ENCODE results near the gene C1orf21. TPM values are rescaled to one million over a fixed set of nuclear protein-coding genes. Genes with fewer than 3 reads are reported as not detected.
A peak's percentile ranks its signal among the peaks of the same experiment; 100 is the strongest.

The C1orf21 gene
- polyA plus RNA-seq, 1 donor (not counting 4 experiments of a cell fraction or from before 2014, with no cell fraction given): 44.3 TPM

GRCh38 chr1:184418652-184419349 is 32.0 kb downstream of the C1orf21 start:
- Histone ChIP-seq H3K36me3 (ENCODE audit: control insufficient read depth in 2 of 2, extremely low read depth in 1 of 2, insufficient read depth in 2 of 2, low read length in 2 of 2) (peaks cover 3 to 4% of the 10 kb centered on the region in 2 experiments), H4K20me1 (ENCODE audit: control insufficient read depth, extremely low read depth, insufficient read depth, low read length) (no peaks in the 10 kb centered on the region), H3K4me1 (ENCODE audit: control insufficient read depth, extremely low read depth, insufficient read depth, low read length) (peaks cover 79% of the 10 kb centered on the region), H3K4me3 (ENCODE audit: control insufficient read depth in 2 of 3, extremely low read depth in 1 of 3, insufficient read depth in 2 of 3, low read depth in 1 of 3, low read length in 3 of 3) (no peak overlapping the region), H2AFZ (ENCODE audit: control insufficient read depth, low read length) (no peak overlapping the region), H3K9me1 (ENCODE audit: control insufficient read depth, extremely low read depth, insufficient read depth, low read length) (no peaks in the 10 kb centered on the region), H3K9me3 (ENCODE audit: control insufficient read depth, low read depth, low read length) (no peaks in the 10 kb centered on the region), H3K27ac (ENCODE audit: control insufficient read depth, insufficient read depth, low read length) (peak overlapping the region; percentile 90), H3K9ac (ENCODE audit: control insufficient read depth, extremely low read depth, insufficient read depth, low read length) (no peak overlapping the region), H3K27me3 (ENCODE audit: control insufficient read depth, extremely low read depth, insufficient read depth, low read length) (no peaks in the 10 kb centered on the region), H3K79me2 (ENCODE audit: control insufficient read depth, insufficient read depth, low read length) (peaks cover 36% of the 10 kb centered on the region), H3K4me2 (ENCODE audit: control insufficient read depth, extremely low read depth, insufficient read depth, low read depth, low read length) (peak overlapping the region; percentile 76)
- DNase-seq (ENCODE audit: low read depth, low spot score) (no peak), FAIRE-seq (no peak)
- dilution Hi-C loops (cut with MboI; ENCODE audit: extremely low pct_ligation_motif_present, low sequenced_read_pairs): no loop called here
- no peak for TF ChIP-seq CTCF (optimal IDR thresholded peaks at IDR 0.05 in 1 of 3, IDR thresholded peaks at IDR 0.05 in 1 of 3, conservative IDR thresholded peaks at IDR 0.05 in 1 of 3; ENCODE audit: extremely low read depth in 1 of 3, insufficient read depth in 2 of 3, low read length in 3 of 3)
- no peak for TF ChIP-seq EZH2 (IDR thresholded peaks at IDR 0.05; ENCODE audit: low read length)

DNA sequence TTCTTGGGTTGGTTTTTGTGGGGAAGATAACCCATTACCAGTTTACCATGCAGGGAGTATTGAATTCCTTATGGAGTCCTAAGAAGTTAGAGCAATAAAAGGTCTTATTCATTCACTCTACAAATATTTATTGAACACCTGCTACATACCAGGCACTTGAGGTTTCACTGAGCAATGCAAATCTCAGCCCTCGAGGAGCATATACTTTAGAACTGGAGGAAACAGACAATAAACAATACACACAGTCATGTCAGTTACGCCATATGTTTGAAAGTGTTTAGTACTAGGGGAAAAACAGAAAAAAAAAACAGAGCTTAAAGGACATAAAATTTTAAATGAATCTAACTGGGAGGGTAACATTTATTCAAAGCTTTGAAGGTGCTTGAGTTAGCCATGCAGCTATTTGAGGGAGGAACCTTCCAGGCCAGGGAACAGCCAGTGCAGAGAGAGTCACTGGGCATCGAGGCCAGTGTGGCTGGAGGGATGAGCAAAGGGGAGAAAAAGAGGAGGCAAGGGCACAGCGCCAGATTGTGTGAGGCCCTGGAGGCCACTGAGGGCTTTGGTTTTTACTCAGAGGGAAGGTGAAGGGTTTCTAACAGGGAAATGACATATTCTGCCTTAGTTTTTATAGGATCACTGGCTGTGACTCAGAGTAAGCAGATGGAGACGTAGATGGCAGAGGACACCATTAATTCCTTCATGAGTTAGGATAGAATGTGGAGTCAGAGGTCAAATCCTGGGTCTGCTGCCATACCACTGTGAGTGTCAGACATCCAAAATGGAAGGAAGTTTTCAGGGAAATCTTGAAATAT is 32.7 kb downstream of the C1orf21 start:
- no peak for TF ChIP-seq CTCF (optimal IDR thresholded peaks at IDR 0.05 in 1 of 3, IDR thresholded peaks at IDR 0.05 in 1 of 3, conservative IDR thresholded peaks at IDR 0.05 in 1 of 3; ENCODE audit: extremely low read depth in 1 of 3, insufficient read depth in 2 of 3, low read length in 3 of 3)
- no peak for TF ChIP-seq EZH2 (IDR thresholded peaks at IDR 0.05; ENCODE audit: low read length)
- no peaks in the 10 kb centered on the region for H3K27me3 ChIP-seq (ENCODE audit: control insufficient read depth, extremely low read depth, insufficient read depth, low read length)
- dilution Hi-C loops (cut with MboI; ENCODE audit: extremely low pct_ligation_motif_present, low sequenced_read_pairs): no loop called here
- peak overlapping the region in 2 of 3 experiments; percentile 18 to 49 for H3K4me3 ChIP-seq (ENCODE audit: control insufficient read depth in 2 of 3, extremely low read depth in 1 of 3, insufficient read depth in 2 of 3, low read depth in 1 of 3, low read length in 3 of 3)
- no peak for DNase-seq (ENCODE audit: low read depth, low spot score)
- H3K9me1 ChIP-seq (ENCODE audit: control insufficient read depth, extremely low read depth, insufficient read depth, low read length): no peaks in the 10 kb centered on the region
- no peaks in the 10 kb centered on the region for H4K20me1 ChIP-seq (ENCODE audit: control insufficient read depth, extremely low read depth, insufficient read depth, low read length)
- H3K27ac ChIP-seq (ENCODE audit: control insufficient read depth, insufficient read depth, low read length): peak overlapping the region; percentile 90
- peak overlapping the region; percentile 69 for H3K9ac ChIP-seq (ENCODE audit: control insufficient read depth, extremely low read depth, insufficient read depth, low read length)
- peak overlapping the region; percentile 76 for H3K4me2 ChIP-seq (ENCODE audit: control insufficient read depth, extremely low read depth, insufficient read depth, low read depth, low read length)
- H2AFZ ChIP-seq (ENCODE audit: control insufficient read depth, low read length): peak overlapping the region; percentile 29
- peaks cover 0 to 4% of the 10 kb centered on the region in 2 experiments for H3K36me3 ChIP-seq (ENCODE audit: control insufficient read depth in 2 of 2, extremely low read depth in 1 of 2, insufficient read depth in 2 of 2, low read length in 2 of 2)
- peaks cover 87% of the 10 kb centered on the region for H3K4me1 ChIP-seq (ENCODE audit: control insufficient read depth, extremely low read depth, insufficient read depth, low read length)
- peaks cover 36% of the 10 kb centered on the region for H3K79me2 ChIP-seq (ENCODE audit: control insufficient read depth, insufficient read depth, low read length)
- no peaks in the 10 kb centered on the region for H3K9me3 ChIP-seq (ENCODE audit: control insufficient read depth, low read depth, low read length)
- FAIRE-seq: peak; percentile 81
